Measurements from ENCODE around the gene SLC25A21.

Gene SLC25A21

DNA sequence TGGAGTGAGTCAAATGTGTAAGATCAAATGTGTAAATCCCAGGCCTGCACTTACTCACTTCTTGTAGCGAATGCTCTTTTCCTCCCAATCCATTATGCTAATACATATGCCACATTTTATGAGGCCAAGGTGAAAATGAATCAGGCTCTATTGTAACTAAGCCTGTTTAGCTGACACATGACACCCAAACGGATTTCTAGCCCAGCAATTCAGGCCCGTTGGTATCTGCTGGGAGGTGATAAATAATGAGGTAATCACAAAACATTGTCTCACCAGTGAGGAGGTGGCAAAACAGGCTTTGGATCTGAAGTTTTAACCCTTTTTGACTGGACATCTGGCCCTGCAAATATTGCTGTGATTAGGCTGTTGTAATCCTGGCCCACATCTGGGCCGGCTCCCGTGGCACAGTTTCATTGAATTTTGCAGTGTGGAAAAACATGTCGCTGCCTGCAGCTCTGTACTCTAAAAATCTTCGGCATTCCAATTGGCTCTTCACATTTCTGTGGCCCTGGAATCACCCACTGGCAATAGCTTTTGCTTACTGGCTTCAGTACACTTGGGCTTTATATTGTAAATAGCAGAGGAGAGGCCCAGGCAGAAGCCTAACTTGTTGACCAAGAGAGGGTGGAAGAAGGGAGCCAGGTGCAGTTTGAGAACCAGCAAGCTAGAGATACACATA lies 404.7 kb downstream of the SLC25A21 start:
- DNase-seq (ENCODE audit: low read depth, low spot score): no peak
- TF ChIP-seq CTCF (IDR thresholded peaks at IDR 0.05; ENCODE audit: insufficient read depth, low read length, missing control alignments): no peak
- H3K4me3 ChIP-seq (ENCODE audit: low read depth, low read length): no peak overlapping the region
- ChIA-PET POLR2A (no interaction called here), CTCF (interaction anchor here (1.2 kb wide), 1 partner anchor 382 kb away, joined by 4 read pairs; no protein-coding TSS in a partner anchor)

DNA sequence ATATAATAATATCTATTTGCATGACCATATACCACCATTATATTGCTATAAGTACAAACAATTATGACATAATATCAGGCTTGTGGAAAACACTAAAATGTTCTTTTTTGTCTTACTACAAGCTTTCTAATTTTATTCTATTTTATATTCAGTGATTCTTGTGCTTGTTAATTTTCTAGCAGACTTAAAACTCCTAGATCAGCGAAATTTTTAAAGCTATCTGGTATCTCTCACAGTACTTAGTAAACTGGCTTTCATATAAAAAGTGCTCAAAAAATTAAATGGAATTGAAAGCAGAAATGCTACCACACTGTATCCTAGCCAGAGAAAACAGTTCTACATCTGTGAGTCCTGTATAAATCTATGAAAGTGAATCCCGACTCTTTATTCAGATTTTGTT lies 405.4 kb downstream of the SLC25A21 start:
- no peak for DNase-seq (ENCODE audit: low read depth, low spot score)
- ChIA-PET CTCF (no interaction called here), POLR2A (no interaction called here)
- no peak overlapping the region for H3K4me3 ChIP-seq (ENCODE audit: low read depth, low read length)
- TF ChIP-seq CTCF (IDR thresholded peaks at IDR 0.05; ENCODE audit: insufficient read depth, low read length, missing control alignments): no peak

DNA sequence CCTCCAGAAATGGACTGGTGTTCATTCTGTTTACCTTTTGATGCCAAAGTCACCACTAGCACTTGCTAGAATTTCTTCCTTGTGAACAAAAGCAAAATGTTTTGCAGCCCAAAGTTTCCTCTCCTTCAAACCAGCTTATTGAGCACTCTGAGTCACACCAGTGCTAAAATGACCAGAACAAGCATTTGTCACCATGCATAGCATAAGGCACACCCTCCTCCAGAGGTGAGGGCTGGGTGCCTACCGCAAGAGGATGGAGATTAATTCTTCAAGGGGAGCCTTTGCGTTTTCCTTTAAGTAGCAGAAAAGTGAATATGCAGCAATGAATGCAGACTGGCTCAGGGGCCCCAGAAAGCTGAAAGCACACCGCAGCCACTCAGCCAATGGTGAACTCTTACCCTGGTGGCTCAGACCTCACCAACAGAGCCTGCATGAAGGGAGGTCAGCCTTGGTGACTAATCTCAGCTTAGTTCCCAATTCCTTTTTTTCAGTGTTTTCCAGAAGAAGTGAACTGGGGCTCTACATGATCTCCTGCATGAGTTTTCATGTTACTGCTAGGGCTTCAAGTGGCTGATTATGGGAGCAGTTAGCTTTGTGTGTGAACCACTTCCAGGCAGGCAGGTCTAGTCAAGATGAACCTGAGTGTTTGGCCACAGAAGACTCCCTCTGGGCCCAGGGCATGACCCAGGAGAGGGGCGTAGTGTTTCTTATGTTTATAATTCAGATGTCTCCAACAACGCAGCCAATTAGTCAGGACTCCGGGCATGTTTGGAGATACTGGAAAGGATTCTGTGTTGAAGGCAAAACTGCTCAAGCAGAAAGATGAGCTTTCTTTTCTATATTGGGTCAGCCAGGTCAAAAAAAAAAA lies 414.4 kb downstream of the SLC25A21 start:
- H3K4me3 ChIP-seq (ENCODE audit: low read depth, low read length): no peak overlapping the region
- no peak for DNase-seq (ENCODE audit: low read depth, low spot score)
- ChIA-PET CTCF (interaction anchor here (1.2 kb wide), 1 partner anchor 10 kb away, joined by 3 read pairs; no protein-coding TSS in a partner anchor), POLR2A (no interaction called here)
- TF ChIP-seq CTCF (IDR thresholded peaks at IDR 0.05; ENCODE audit: insufficient read depth, low read length, missing control alignments): no peak

- H3K4me3 ChIP-seq (ENCODE audit: low read depth, low read length): no peak overlapping the region
- ChIA-PET POLR2A (no interaction called here), CTCF (no interaction called here)
- DNase-seq (ENCODE audit: low read depth, low spot score): no peak
- TF ChIP-seq CTCF (IDR thresholded peaks at IDR 0.05; ENCODE audit: insufficient read depth, low read length, missing control alignments): no peak
These were observed 416.2 kb downstream of the SLC25A21 start for GRCh38 chr14:36756226-36756625.

DNA sequence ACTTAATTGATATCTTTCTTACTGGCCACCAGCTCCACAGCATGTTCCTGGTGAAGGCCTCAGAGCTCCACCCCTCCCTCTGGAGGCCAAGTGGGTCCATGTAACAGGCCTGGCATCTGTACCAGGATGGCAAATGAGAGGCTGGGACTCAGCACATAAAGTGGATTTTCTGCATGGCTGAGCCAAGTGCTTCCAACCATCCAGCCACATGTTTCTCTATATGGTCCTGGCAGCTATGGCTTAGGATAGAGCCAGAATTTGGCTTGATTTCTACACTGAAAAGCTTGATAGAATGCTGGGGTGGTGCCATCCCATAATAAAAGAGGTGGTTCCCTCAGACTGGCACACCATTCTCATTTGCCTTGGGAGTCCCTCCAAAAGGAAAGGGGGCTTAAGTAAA lies 416.6 kb downstream of the SLC25A21 start:
- no peak overlapping the region for H3K4me3 ChIP-seq (ENCODE audit: low read depth, low read length)
- CTCF ChIA-PET: no interaction called here
- no peak for TF ChIP-seq CTCF (IDR thresholded peaks at IDR 0.05; ENCODE audit: insufficient read depth, low read length, missing control alignments)

GRCh38 chr14:36751920-36752319 lies 420.5 kb downstream of the SLC25A21 start:
- no peak for TF ChIP-seq CTCF (IDR thresholded peaks at IDR 0.05; ENCODE audit: insufficient read depth, low read length, missing control alignments)
- ChIA-PET CTCF (no interaction called here), POLR2A (no interaction called here)
- no peak overlapping the region for H3K4me3 ChIP-seq (ENCODE audit: low read depth, low read length)
- no peak for DNase-seq (ENCODE audit: low read depth, low spot score)

More for the DNA sequence above, 416.6 kb downstream of the SLC25A21 start:
- POLR2A ChIA-PET: no interaction called here
- no peak for DNase-seq (ENCODE audit: low read depth, low spot score)
